K562 (cell line): Measurements from ENCODE around the gene TMEM100. TPM values are rescaled to one million over a fixed set of nuclear protein-coding genes. Genes with fewer than 3 reads are reported as not detected.
A peak's percentile ranks its signal among the peaks of the same experiment; 100 is the strongest.

Source experiments
- ATAC-seq: fragments of 200-7000 bp; cut with Tn5 transposase; 3 replicates; pipeline ENCODE4 v1.9.1; 2020; ENCODE audit warnings: moderate library complexity
- BruUV-seq: library from RNA; stranded (reverse); fragments of 400-500 nt; replicated peaks from 2 replicates; lab custom pipeline; 2021; lab: Mats Ljungman, UMichigan
- CTCF ChIA-PET: fragments of 300-600 bp; formaldehyde crosslinking; extraction: SDS; loops from one replicate; lab custom pipeline; 2021; ENCODE audit warnings: low intra/inter-chr PET ratio; lab: Yijun Ruan, JAX
- POLR2A ChIA-PET: fragments of 300-600, 350-650 bp; sonication (Branson Sonifier 250); formaldehyde crosslinking; extraction: SDS; loops from one replicate; lab custom pipeline; 2021; ENCODE audit warnings: antibody characterized with exemption, inconsistent platforms; lab: Yijun Ruan, JAX
- DNase-seq, 4 experiments: peaks; one replicate each; pipeline versions ENCODE4 v3.0.0 to v3.0.0-alpha.2; 2011 to 2018; ENCODE audit warnings: low spot score in 3 of 4, mixed read lengths in 3 of 4; ENCODE audit errors: extremely low read depth in 1 of 4
- FAIRE-seq: peaks from 2 replicates; lab custom pipeline; 2011; peaks lifted over from hg19 to GRCh38; lab: Jason Lieb, UNC
- H2AFZ ChIP-seq: 2 replicates; pipeline ENCODE4 v1.6.0; 2011; ENCODE audit warnings: low read depth, low read length, control low read depth, inconsistent platforms
- H3K27ac ChIP-seq: fragments of 200-600 bp; 3 replicates; pipeline ENCODE4 v1.8.0; 2011; ENCODE audit warnings: low read depth, mild to moderate bottlenecking, control low read depth, inconsistent platforms, low read length, moderate library complexity, mixed read lengths; ENCODE audit errors: extremely low read depth
- H3K27me3 ChIP-seq, 2 experiments: fragments of 300-600 bp in 1 of 2; 2 replicates in 1 of 2; 3 replicates in 1 of 2; pipeline versions ENCODE4 v1.6.0 to v1.8.0; 2011; ENCODE audit warnings: inconsistent platforms in 2 of 2, low read length in 2 of 2, mild to moderate bottlenecking in 1 of 2, mixed read lengths in 1 of 2, moderate library complexity in 1 of 2; ENCODE audit not compliant: control insufficient read depth in 2 of 2, insufficient read depth in 2 of 2
- H3K36me3 ChIP-seq: fragments of 300-600 bp; 3 replicates; pipeline ENCODE4 v1.8.0; 2011; ENCODE audit warnings: mild to moderate bottlenecking, low read length, inconsistent platforms; ENCODE audit not compliant: control insufficient read depth, insufficient read depth
- H3K4me1 ChIP-seq, 2 experiments: fragments of 200-600 bp in 1 of 2; replicated peaks in 1 of 2; 2 replicates in 1 of 2; 3 replicates in 1 of 2; pipeline versions ENCODE4 v1.5.1 to v1.8.0; 2011; ENCODE audit warnings: inconsistent platforms in 2 of 2, low read length in 2 of 2, mild to moderate bottlenecking in 1 of 2, mixed read lengths in 1 of 2, moderate library complexity in 1 of 2; ENCODE audit not compliant: control insufficient read depth in 2 of 2, insufficient read depth in 2 of 2
- H3K4me2 ChIP-seq: 2 replicates; pipeline ENCODE4 v1.6.1; 2011; ENCODE audit warnings: low read length, control low read depth, inconsistent platforms, mixed read lengths; ENCODE audit not compliant: insufficient read depth
- H3K4me3 ChIP-seq: fragments of 200-600 bp; sonication (generic), shearing (Covaris generic); 2 replicates; pipeline ENCODE4 v1.5.1; 2016; ENCODE audit warnings: control low read depth, inconsistent platforms
- H3K79me2 ChIP-seq: fragments of 200-600 bp; 3 replicates; pipeline ENCODE4 v1.8.0; 2011; ENCODE audit warnings: low read length, inconsistent platforms; ENCODE audit not compliant: control insufficient read depth, insufficient read depth
- H3K9ac ChIP-seq, 2 experiments: 2 replicates each; pipeline versions ENCODE4 v1.6.0 to v1.6.1; 2011; ENCODE audit warnings: low read depth in 2 of 2, low read length in 2 of 2, control low read depth in 1 of 2, inconsistent platforms in 1 of 2, mild to moderate bottlenecking in 1 of 2, mixed read lengths in 1 of 2; ENCODE audit not compliant: insufficient read depth in 1 of 2
- H3K9me1 ChIP-seq: one replicate; pipeline ENCODE4 v1.6.0; 2011; ENCODE audit warnings: inconsistent platforms, mild to moderate bottlenecking, low read length, moderate library complexity; ENCODE audit not compliant: control insufficient read depth, insufficient read depth
- H3K9me3 ChIP-seq: replicated peaks from 2 replicates; pipeline ENCODE4 v1.5.1; 2011; ENCODE audit warnings: low read depth, low read length, inconsistent platforms; ENCODE audit not compliant: control insufficient read depth, insufficient read depth
- H4K20me1 ChIP-seq: replicated peaks from 2 replicates; pipeline ENCODE4 v1.6.1; 2011; ENCODE audit warnings: low read length, inconsistent platforms, mixed read lengths; ENCODE audit not compliant: control insufficient read depth, insufficient read depth
- CHCHD3 ChIP-seq: fragments of 250-450 bp; sonication (Bioruptor Pico); IDR thresholded peaks from 2 replicates; pipeline ENCODE4 v2.1.2; 2022; ENCODE audit warnings: mild to moderate bottlenecking
- CHD1 ChIP-seq: fragments of 200-600 bp; sonication (generic); IDR thresholded peaks from one replicate; pipeline ENCODE4 v1.6.1; 2012; ENCODE audit warnings: mild to moderate bottlenecking, moderate library complexity, low read length, inconsistent platforms
- CTBP1 ChIP-seq: fragments of 450-650 bp; IDR thresholded peaks from 2 replicates; pipeline ENCODE4 v1.6.1; 2016; ENCODE audit warnings: borderline replicate concordance
- MEF2A ChIP-seq: IDR thresholded peaks from 2 replicates; pipeline ENCODE4 v1.6.1; 2011; ENCODE audit warnings: low read depth, mild to moderate bottlenecking, low read length, moderate library complexity; ENCODE audit not compliant: control insufficient read depth
- MITF ChIP-seq: IDR thresholded peaks from 2 replicates; pipeline ENCODE4 v1.6.1; 2014; ENCODE audit warnings: antibody characterized with exemption
- PPARD ChIP-seq: fragments of 250-450 bp; sonication (Bioruptor Pico); IDR thresholded peaks from 2 replicates; pipeline ENCODE4 v1.8.0; 2022; ENCODE audit warnings: inconsistent platforms, mild to moderate bottlenecking, moderate library complexity
- SLC30A9 ChIP-seq: fragments of 250-450 bp; sonication (Bioruptor Pico); IDR thresholded peaks from 2 replicates; pipeline ENCODE4 v1.8.0; 2022; ENCODE audit warnings: mild to moderate bottlenecking, moderate library complexity
- TSC22D4 ChIP-seq: fragments of 450-650 bp; IDR thresholded peaks from 2 replicates; pipeline ENCODE4 v1.6.1; 2016; ENCODE audit warnings: missing genetic modification characterization, missing biosample characterization, control low read depth
- ZKSCAN3 ChIP-seq: fragments of 250-450 bp; sonication (Bioruptor Pico); IDR thresholded peaks from 2 replicates; pipeline ENCODE4 v1.4.0; 2020
- ZNF253 ChIP-seq: fragments of 250-450 bp; sonication (Bioruptor Pico); conservative IDR thresholded peaks from 2 replicates; pipeline ENCODE4 v1.6.1; 2021; ENCODE audit warnings: mild to moderate bottlenecking
- ZNF57 ChIP-seq: fragments of 450-650 bp; formaldehyde crosslinking; IDR thresholded peaks from 2 replicates; pipeline ENCODE4 v1.4.0; 2020; ENCODE audit warnings: mild to moderate bottlenecking, moderate library complexity
- WGBS: fragments of 100-300 bp; shearing (Covaris generic); methylation state at CpG from one replicate; pipeline ENCODE4 v1.1.6; 2016; ENCODE audit warnings: low coverage, mixed read lengths; ENCODE audit not compliant: insufficient coverage; ENCODE audit errors: missing lambda C conversion rate; 5-methylcytosine and 5-hydroxymethylcytosine counted together
- in situ Hi-C: fragments of 300-500 bp; cut with MboI; formaldehyde crosslinking; loops from 4 replicates; pipeline ENCODE4 v1.15.0; 2018; ENCODE audit warnings: inconsistent platforms, mixed read lengths
- intact Hi-C: fragments of 100-400 bp; cut with micrococcal nuclease; formaldehyde crosslinking; loops from 2 replicates; pipeline ENCODE4 v1.14.2; 2022
- polyA plus RNA-seq, 8 experiments: library from polyadenylated mRNA; depleted of rRNA in 4 of 8; stranded (reverse) in 5 of 8; unstranded in 3 of 8; fragments of >200 nt; fragmentation: Nextera tagmentation in 2 of 8; fragmentation: Illumina TruSeq in 1 of 8; extraction: Ambion mirVana in 2 of 8; extraction: Trizol in 1 of 8; gene quantifications; 2 replicates each; pipeline versions ENCODE4 v1.2.1 to v1.2.3, GENCODE V29; 2011 to 2014; ENCODE audit warnings: inconsistent platforms in 1 of 8, missing spikeins in 1 of 8
- total RNA-seq, 7 experiments: library from RNA; depleted of rRNA in 6 of 7; stranded (reverse); fragments of >200 nt in 6 of 7; fragmentation: Illumina TruSeq in 2 of 7; extraction: Trizol in 2 of 7; gene quantifications; 2 replicates each; pipeline versions ENCODE4 v1.2.1 to v1.2.3, GENCODE V29; 2011 to 2021; ENCODE audit warnings: low replicate concordance in 1 of 7

Gene TMEM100
- total and polyA plus RNA-seq, 9 of the 15 experiments (the other 6 are each of a cell fraction or from before 2014, with no cell fraction given), result 0.12 to 0.50 (median 0.19) TPM

GRCh38 chr17:55748841-55749240 is 26.2 kb upstream of the TMEM100 start:
- peaks cover 5 to 22% of the 10 kb centered on the region in 2 experiments; a peak in 4 of 5 replicates for H3K4me1 ChIP-seq
- BruUV-seq, result no TSS peak
- no peaks in the 10 kb centered on the region for H3K9me3 ChIP-seq
- H4K20me1 ChIP-seq, result no peaks in the 10 kb centered on the region
- DNase-seq (no peak), ATAC-seq (no peak), FAIRE-seq (no peak)
- POLR2A ChIA-PET, result interaction anchor here (0.9 kb wide), 1 partner anchor 11 kb away, joined by 4 read pairs; no protein-coding TSS in a partner anchor
- WGBS, result 86% methylated on average over 1 of the region's 1 CpG
- H3K9ac ChIP-seq, result no peak overlapping the region
- H3K79me2 ChIP-seq, result peaks cover 27% of the 10 kb centered on the region
- H3K9me1 ChIP-seq, result no peaks in the 10 kb centered on the region
- no peaks in the 10 kb centered on the region for H3K27me3 ChIP-seq
- H3K4me2 ChIP-seq, result no peak overlapping the region
- H3K36me3 ChIP-seq, result peaks cover 9% of the 10 kb centered on the region; the same call in 2 of the 3 replicates
- H3K27ac ChIP-seq, result no peak overlapping the region
- CTCF ChIA-PET, result no interaction called here
- in situ Hi-C loops, result no loop called here
- intact Hi-C loops, result no loop called here
- no peak overlapping the region for H3K4me3 ChIP-seq
- peak overlapping the region; percentile 63; the same call in 1 of the 2 replicates for H2AFZ ChIP-seq
- no peak for TF ChIP-seq MEF2A
- no peak for TF ChIP-seq PPARD (CRISPR knock-in tag)
- no peak for TF ChIP-seq ZNF57
- no peak for TF ChIP-seq ZKSCAN3 (CRISPR knock-in tag)
- TF ChIP-seq SLC30A9 (CRISPR knock-in tag), result no peak
- no peak for TF ChIP-seq CHD1
- TF ChIP-seq CTBP1, result no peak
- TF ChIP-seq MITF, result no peak
- no peak for TF ChIP-seq ZNF253 (CRISPR knock-in tag)
- no peak for TF ChIP-seq TSC22D4 (tag)
- TF ChIP-seq CHCHD3 (CRISPR knock-in tag), result no peak
